Measurements from ENCODE around the gene AAK1. TPM values are rescaled to one million over a fixed set of nuclear protein-coding genes. Genes with fewer than 3 reads are reported as not detected.

Gene AAK1
- total RNA-seq, 1 experiment from 2014 or later, result 46.8 TPM

GRCh38 chr2:69454976-69455375, 188.6 kb downstream of the AAK1 start:
- no peaks in the 10 kb centered on the region for H3K4me1 ChIP-seq (ENCODE audit: insufficient read depth, low read length)
- BruUV-seq (replicated peaks), result no TSS peak
- no peaks in the 10 kb centered on the region for H3K9me3 ChIP-seq (ENCODE audit: low read length)
- no peaks in the 10 kb centered on the region for H3F3A ChIP-seq (ENCODE audit: low read length, unreplicated experiment)
- H3K4me2 ChIP-seq (ENCODE audit: low read length), result no peak overlapping the region
- H4K20me1 ChIP-seq (ENCODE audit: low read length), result no peaks in the 10 kb centered on the region
- H3K79me2 ChIP-seq (ENCODE audit: low read length), result no peaks in the 10 kb centered on the region
- no peaks in the 10 kb centered on the region for H3K36me3 ChIP-seq (ENCODE audit: low read depth, low read length)
- no peak overlapping the region for H3K9ac ChIP-seq (ENCODE audit: low read length)
- H3K4me3 ChIP-seq (ENCODE audit: low read length), result no peak overlapping the region
- H2AFZ ChIP-seq (ENCODE audit: low read length), result no peak overlapping the region
- H3K9me2 ChIP-seq (replicated peaks; ENCODE audit: low read length), result no peaks in the 10 kb centered on the region
- TF ChIP-seq EZH2 (IDR thresholded peaks at IDR 0.05; ENCODE audit: low read length, unreplicated experiment), result no peak
- TF ChIP-seq CTCF (conservative IDR thresholded peaks at IDR 0.05; ENCODE audit: low read depth, low read length), result no peak
- TF ChIP-seq EZH2phosphoT487 (IDR thresholded peaks at IDR 0.05; ENCODE audit: borderline replicate concordance, low read length), result no peak
- intact Hi-C loops (cut with micrococcal nuclease), result no loop called here
- DNase-seq (no peak), ATAC-seq (no peak)
- CTCF ChIA-PET, result no interaction called here
- no peak overlapping the region for H3K27ac ChIP-seq (ENCODE audit: low read length)
- H3K27me3 ChIP-seq (ENCODE audit: low read length), result no peaks in the 10 kb centered on the region
- POLR2A ChIA-PET (ENCODE audit: unreplicated experiment), result no interaction called here

- no peak for ATAC-seq
- H3K9ac ChIP-seq (ENCODE audit: low read length), result no peak overlapping the region
Observed at GRCh38 chr2:69453475-69454129, 189.9 kb downstream of the AAK1 start.

More at GRCh38 chr2:69453475-69454129, 189.9 kb downstream of the AAK1 start:
- H3K4me2 ChIP-seq (ENCODE audit: low read length), result no peak overlapping the region
- TF ChIP-seq EZH2phosphoT487 (IDR thresholded peaks at IDR 0.05; ENCODE audit: borderline replicate concordance, low read length) (no peak), EZH2 (IDR thresholded peaks at IDR 0.05; ENCODE audit: low read length, unreplicated experiment) (no peak), CTCF (conservative IDR thresholded peaks at IDR 0.05; ENCODE audit: low read depth, low read length) (no peak)
- no peaks in the 10 kb centered on the region for H3K9me2 ChIP-seq (replicated peaks; ENCODE audit: low read length)
- no peak overlapping the region for H2AFZ ChIP-seq (ENCODE audit: low read length)
- no peaks in the 10 kb centered on the region for H3K27me3 ChIP-seq (ENCODE audit: low read length)
- BruUV-seq (replicated peaks), result no TSS peak
- intact Hi-C loops (cut with micrococcal nuclease), result no loop called here
- no peaks in the 10 kb centered on the region for H3K79me2 ChIP-seq (ENCODE audit: low read length)
- ChIA-PET POLR2A (ENCODE audit: unreplicated experiment) (no interaction called here), CTCF (no interaction called here)
- H3K27ac ChIP-seq (ENCODE audit: low read length), result no peak overlapping the region
- no peaks in the 10 kb centered on the region for H3F3A ChIP-seq (ENCODE audit: low read length, unreplicated experiment)
- H3K9me3 ChIP-seq (ENCODE audit: low read length), result no peaks in the 10 kb centered on the region
- no peak for DNase-seq
- H4K20me1 ChIP-seq (ENCODE audit: low read length), result no peaks in the 10 kb centered on the region
- H3K4me3 ChIP-seq (ENCODE audit: low read length), result no peak overlapping the region
- no peaks in the 10 kb centered on the region for H3K36me3 ChIP-seq (ENCODE audit: low read depth, low read length)
- no peaks in the 10 kb centered on the region for H3K4me1 ChIP-seq (ENCODE audit: insufficient read depth, low read length)
